Frontal cortex (tissue), 4 donors: ENCODE results near the gene IGFBP6. TPM values are rescaled to one million over a fixed set of nuclear protein-coding genes. Genes with fewer than 3 reads are reported as not detected.
A peak's percentile ranks its signal among the peaks of the same experiment; 100 is the strongest.

Source experiments
- DNase-seq, 2 donors: peaks; one replicate each; pipeline ENCODE4 v3.0.0; 2012; ENCODE audit warnings: low spot score in 2 of 2
- FAIRE-seq: peaks from 2 replicates; lab custom pipeline; 2012; peaks lifted over from hg19 to GRCh38; lab: Jason Lieb, UNC
- total RNA-seq: library from RNA; depleted of rRNA; stranded (reverse); fragments of >200 nt; gene quantifications from one replicate; pipeline ENCODE4 v1.2.3, GENCODE V29; 2014
- donor health status: control.
- donor health status: control.
- donor health status: control.

Gene IGFBP6
- total RNA-seq, 1 donor from 2014 or later, result 9.0 TPM

DNA sequence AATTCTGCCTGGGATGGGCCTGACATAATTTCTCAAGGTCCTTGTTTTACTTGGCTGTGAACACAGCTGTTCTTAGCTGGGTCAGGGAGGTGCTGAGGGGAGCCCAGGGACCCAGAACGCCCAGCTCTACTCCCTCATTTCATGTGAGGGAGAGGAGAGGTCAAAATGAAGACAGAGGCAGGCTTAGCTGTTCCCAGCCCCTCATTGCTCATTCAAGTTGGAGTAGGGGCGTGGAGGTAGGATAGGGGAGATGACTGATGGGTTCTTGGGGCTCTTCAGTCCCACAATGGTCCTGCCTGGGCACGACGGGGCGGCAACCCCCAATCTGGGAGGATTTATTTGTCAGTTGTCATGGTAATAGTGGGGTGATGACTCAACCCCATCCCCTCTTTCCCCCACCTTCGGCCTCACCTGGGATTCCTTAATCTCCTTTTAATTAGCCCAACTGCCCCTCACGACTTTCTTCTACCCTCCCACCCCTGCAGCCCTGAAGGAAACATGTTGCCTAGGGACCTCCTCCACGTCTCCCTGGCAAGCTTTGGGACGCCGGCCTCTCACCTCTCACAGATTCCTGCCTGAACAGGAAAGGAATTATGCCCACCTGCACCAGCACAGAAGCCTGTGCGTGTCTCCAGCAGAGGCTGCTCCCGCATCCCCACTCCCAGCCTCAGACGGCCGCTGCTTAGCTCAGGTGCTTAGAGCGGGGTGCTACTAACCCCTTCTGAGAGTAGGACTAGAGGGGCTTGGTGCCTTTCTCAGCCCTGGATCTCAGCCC is 28.5 kb upstream of the IGFBP6 start:
- FAIRE-seq (no peak), DNase-seq (no peak)

GRCh38 chr12:53069621-53070410 is 27.7 kb upstream of the IGFBP6 start:
- FAIRE-seq (no peak), DNase-seq (no peak)

DNA sequence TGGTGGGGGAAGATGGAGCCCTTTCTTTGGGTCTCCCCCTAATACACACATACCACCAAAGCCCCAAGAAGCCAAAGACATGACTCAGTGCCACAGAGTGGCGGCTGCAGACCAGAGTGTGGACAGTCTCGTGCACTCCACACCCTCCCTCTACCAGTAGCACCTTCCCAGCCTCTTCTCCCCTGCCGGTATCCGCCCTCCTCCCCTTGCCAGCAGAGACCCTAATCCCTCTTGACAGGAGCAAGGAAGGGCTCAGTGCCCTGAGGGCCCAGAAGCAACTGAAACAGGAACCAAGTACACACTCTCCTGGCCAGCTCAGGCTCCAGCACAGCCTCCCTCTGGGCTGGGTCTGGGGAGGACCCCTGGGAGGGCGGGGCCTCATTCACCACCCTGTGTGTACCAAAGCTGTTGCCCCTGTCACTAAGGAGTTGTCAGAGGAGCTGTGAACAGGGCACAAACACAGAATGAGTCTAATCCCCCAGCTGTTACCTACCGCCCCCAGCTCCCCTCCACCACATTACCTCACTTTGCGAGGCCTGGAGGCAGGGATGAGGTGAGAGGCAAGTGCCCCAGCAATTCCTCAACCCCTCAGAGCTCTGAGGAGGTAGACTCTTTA is 26.5 kb upstream of the IGFBP6 start:
- FAIRE-seq, result no peak
- no peak for DNase-seq

DNA sequence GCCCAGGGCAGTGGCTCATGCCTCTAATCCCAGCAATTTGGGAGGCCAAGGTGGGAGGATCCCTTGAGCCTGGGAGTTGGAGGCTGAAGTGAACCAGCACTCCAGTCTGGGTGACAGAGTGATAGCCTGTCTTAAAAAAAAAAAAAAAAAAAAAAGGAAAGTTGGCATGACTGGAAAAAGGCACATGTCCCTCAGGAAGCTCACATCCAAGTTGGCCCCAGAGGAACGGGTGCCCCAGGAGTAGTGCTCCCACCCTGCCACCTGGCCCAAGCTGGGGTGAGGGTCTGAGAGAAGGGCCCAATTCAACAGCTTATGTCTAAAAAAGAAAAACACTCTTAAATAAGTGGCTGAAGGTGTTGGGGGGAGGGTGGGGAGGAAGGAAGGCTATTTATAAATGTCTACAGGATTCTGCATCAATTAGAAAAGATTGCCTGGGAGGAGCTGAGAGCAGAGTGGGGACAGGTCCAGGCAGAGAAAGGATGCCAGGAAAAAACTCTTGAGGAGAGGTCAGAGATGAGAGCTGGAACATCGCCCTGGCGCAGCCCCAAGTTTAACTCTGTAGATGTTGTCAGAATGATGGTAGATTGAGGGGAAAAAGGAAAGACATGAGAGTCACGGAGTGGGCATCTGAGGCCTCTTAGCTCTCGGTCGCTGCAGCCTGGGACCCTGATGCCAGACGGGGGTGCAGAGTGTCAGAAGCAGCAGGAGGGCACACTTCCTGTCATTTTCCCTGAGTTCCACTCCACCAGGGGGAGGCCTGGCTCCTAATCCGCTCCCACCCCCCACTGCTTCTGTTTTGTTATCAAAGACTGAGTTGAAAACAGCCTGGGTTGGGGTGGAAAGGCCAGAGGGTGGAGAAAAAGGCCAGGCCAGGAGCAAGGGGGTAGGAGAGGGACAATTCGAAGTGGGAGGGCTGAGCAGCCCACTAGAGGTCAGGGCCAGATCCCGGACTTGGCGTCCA is 25.6 kb upstream of the IGFBP6 start:
- DNase-seq (no peak), FAIRE-seq (no peak)

GRCh38 chr12:53073881-53074280 is 23.6 kb upstream of the IGFBP6 start:
- FAIRE-seq, result no peak
- DNase-seq, result no peak

DNA sequence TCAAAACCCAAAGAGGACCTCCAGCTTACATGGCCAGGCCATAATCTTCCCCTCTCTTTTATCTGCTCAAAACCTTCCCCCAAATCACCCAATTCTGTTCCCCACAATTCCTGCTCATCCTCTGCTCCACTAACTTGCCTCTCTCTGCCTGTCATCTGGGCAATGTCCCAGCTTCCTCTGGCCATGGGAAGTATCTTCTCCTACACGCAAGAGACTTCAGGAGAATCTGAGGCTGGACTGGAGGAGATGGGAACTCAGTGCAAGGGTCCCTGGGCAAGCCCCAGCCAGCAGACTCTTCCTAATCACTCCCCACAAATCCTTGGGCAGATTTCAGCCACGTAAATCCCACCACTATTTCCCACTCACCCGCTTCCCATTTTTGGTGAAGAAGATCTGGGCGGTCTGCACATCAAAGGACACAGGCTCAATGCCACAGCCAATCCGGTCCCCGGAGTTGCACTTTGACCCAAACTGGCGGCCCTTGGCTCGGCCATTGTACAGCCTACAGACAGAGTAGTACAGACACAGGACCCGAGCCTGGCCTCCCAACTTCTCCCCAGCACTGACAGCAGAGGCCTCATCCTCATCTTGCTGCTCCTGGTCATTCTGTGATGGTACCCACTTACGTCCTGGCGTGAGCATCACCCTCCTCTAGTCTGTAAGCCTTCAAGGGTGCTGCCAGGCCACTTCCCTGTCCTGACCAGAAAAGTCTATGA is 23.0 kb upstream of the IGFBP6 start:
- DNase-seq (no peak), FAIRE-seq (no peak)

DNA sequence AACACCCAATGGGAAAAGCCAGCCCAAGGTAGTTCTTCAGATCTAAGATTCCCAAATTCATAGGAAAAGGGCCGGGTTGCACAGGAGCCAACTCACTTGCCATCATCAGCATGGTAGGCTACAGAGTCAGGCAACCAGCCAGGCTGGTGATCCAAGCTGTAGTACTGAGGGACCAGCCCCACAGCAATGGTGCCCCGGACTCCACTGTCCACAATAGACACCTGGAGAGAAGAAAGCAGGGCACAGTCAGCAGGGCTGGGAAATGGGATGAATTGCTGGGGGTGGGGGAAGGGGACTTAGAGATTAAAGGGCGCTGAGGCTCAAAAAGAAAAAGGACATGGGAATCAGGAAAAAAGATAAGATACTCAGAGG is 22.5 kb upstream of the IGFBP6 start:
- no peak for DNase-seq

GRCh38 chr12:53076461-53076860 is 21.0 kb upstream of the IGFBP6 start:
- FAIRE-seq (no peak), DNase-seq (no peak)

More for the DNA sequence above, 22.5 kb upstream of the IGFBP6 start:
- no peak for FAIRE-seq

GRCh38 chr12:53077030-53077429 is 20.4 kb upstream of the IGFBP6 start:
- no peak for DNase-seq
- no peak for FAIRE-seq

DNA sequence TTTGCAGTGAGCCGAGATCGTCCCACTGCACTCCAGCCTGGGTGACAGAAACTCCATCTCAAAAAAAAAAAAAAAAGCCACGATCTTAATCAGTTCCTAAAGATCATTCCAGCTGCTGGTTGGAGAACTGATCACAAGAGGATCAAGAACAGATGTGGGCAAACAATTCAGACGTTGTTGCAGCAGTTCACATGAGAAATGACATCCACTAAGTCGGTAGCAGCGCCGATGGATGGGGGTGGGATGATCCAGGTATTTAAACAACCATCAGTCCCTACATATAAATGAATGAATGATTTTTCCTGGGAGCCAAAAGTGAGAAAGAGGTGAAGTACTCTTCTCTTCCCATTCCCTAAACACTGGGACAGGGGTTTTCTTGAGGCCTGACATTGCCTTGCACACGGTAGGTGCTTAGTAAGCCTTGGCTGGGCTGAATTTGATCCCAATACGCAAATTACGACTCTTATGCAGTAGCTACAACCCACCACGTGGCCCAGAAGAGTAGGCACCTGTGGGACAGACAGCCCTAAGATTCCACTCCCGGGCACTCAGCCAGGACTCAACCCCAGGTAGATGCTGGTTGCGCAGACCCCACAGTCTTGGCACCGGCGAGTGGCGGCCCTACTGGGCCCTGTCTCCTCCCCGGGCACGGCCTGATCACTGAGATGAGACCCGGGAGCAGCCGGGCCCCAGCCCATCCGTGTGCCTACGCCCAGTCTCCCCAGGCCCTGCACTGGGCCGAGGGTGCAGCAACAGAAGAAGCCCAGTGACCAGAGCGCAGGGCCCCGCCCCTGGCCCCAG is 18.8 kb upstream of the IGFBP6 start:
- no peak for DNase-seq

DNA sequence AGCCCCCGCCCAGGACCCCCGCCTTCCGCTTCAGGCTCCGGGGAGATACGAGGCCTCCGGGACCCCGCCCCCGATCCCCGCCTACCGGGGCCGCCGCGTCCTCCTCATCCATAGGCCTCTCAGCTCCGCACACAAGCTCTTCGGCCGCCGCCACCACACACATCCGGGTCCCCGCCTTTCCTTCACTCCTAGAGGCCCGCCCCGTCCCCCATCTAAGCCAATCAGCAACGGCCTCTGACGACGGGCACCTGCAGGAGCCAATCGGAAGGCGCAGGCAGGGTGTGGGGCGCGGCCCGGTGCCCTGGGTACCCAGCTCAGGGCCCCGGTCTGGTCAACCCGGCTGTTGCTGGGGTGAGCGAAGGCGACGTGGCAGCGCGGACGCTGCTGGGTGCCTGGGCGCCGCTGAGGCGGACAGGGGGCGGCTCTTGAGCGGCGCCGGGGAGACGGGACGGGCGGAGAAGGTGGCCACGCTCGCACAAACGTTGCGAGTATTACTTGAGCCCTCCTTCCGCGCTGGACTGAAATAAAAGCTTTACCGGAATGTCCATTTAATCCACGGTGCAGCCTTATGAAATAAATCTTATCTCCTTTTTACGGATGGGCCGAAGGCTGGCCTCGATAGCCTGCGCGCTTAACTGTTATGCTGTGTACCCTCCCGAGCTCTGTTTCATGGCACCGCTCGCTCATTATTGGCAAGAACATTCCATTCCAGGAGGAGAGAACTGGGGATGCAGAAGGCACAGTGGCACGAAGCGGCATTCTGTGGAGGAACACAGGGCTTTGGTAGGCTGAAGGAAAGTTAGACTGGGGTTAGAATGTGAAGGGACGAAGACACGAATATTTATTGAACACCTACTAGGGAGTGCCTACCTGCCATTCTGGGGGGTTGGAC is 18.0 kb upstream of the IGFBP6 start, which contains the start of gene SPRYD3:
Gene SPRYD3 (minus strand): TSS at position 165 of the 892 bp plus-strand sequence. CDS start 57 bp downstream, at position 108.
- peak; percentile 99 to 100 for DNase-seq
- peak; percentile 17 for FAIRE-seq

More for the DNA sequence above, 18.8 kb upstream of the IGFBP6 start:
- no peak for FAIRE-seq

- FAIRE-seq (no peak), DNase-seq (no peak)
Observed at GRCh38 chr12:53082637-53083175, 14.8 kb upstream of the IGFBP6 start.

- FAIRE-seq, result no peak
Observed at GRCh38 chr12:53086361-53086760, 11.1 kb upstream of the IGFBP6 start.

DNA sequence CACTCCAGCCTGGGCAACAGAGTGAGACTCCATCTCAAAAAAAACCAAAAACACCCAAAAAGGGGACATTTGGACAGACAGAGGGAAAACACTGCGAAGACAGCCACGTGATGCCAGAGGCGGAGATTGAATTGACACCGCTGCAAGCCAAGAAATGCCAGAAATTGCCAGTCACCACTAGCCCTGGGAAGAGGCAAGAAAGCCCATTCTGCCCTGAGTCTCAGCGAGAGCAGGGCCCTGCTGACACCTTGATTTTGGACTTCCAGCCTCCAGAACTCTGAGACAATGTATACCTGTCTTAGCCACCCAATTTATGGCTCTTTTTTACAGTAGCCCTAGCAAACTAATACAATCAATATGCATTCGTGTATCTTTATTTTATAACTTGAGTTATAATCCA is 7.4 kb upstream of the IGFBP6 start:
- no peak for FAIRE-seq
- no peak for DNase-seq

More at GRCh38 chr12:53086361-53086760, 11.1 kb upstream of the IGFBP6 start:
- no peak for DNase-seq

DNA sequence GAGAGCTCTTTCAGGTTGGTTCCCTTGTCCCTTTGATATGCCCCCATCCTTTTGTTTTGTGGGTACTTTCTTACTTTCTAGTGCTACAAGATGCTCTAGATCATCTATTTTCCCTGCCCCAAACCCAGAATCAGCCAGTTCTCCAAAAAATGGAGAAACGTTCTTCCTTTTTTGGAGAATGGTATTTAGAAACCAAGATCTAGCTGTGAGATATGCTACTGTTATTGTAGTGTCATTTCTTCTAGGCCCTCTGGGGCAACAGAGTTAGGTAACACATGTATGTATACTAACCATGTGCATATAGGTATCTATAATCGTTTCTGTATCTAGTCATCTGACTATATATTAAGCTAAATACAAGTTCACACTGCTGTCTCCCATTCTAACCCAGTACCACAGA is 6.9 kb upstream of the IGFBP6 start:
- DNase-seq (no peak), FAIRE-seq (no peak)

- DNase-seq (no peak), FAIRE-seq (no peak)
Observed at GRCh38 chr12:53091756-53092155, 5.7 kb upstream of the IGFBP6 start.
